Measurements from ENCODE around the gene PLA2G4B.

DNA sequence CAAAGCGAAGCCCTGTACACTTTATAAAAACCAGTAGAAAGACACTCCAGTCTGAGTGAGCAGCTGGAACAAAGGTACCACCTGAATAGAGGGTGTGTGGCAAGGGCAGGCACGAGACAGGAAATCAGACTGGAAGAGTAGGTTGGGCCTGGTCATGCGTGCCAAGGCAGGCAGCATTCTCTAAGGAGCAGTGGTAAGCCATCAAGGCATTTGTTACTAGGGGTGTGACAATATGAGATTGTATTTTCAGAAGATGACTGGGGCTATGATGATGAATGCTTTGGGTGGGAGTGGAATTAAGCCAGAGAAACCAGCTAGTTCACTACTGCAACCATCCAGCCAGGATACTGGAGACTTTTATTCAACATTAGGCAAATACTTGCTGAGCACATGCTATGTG, 5.8 kb upstream of the PLA2G4B start:
- TF ChIP-seq CTCF (IDR thresholded peaks at IDR 0.05 in 4 of 5, conservative IDR thresholded peaks at IDR 0.05 in 1 of 5), result no peak
- no peak for TF ChIP-seq POLR2A (IDR thresholded peaks at IDR 0.05)
